ENCODE results near the gene GRAMD2B. TPM values are rescaled to one million over a fixed set of nuclear protein-coding genes. Genes with fewer than 3 reads are reported as not detected.

The GRAMD2B gene
- total and polyA plus RNA-seq, 2 donors, result 14.8 to 38.4 TPM

- DNase-seq (ENCODE audit: low read depth in 6 of 9, low spot score in 9 of 9), result no peak
Measured at GRCh38 chr5:126540631-126541030, 117.4 kb downstream of the GRAMD2B start.

GRCh38 chr5:126542441-126542840 is 119.2 kb downstream of the GRAMD2B start:
- DNase-seq (ENCODE audit: low read depth in 6 of 9, low spot score in 9 of 9), result no peak
- 70% methylated on average over 2 of the region's 2 CpGs for WGBS
- H3K9me3 ChIP-seq (ENCODE audit: control insufficient read depth in 2 of 2, insufficient read depth in 1 of 2, low read length in 1 of 2), result no peaks in the 10 kb centered on the region
- H3K27ac ChIP-seq (ENCODE audit: low read depth in 1 of 2, low read length in 1 of 2), result no peak overlapping the region
- H3K4me1 ChIP-seq (ENCODE audit: control insufficient read depth in 2 of 2, insufficient read depth in 2 of 2, low read length in 2 of 2), result no peaks in the 10 kb centered on the region
- no peak overlapping the region for H3K4me3 ChIP-seq (ENCODE audit: low read length in 2 of 2)
- H3K36me3 ChIP-seq (ENCODE audit: control insufficient read depth in 2 of 2, insufficient read depth in 2 of 2, low read length in 1 of 2), result peaks cover 0 to 2% of the 10 kb centered on the region in 2 donors
- no peaks in the 10 kb centered on the region for H3K27me3 ChIP-seq (ENCODE audit: control insufficient read depth in 2 of 2, insufficient read depth in 1 of 2, low read length in 1 of 2)

More at GRCh38 chr5:126540631-126541030, 117.4 kb downstream of the GRAMD2B start:
- Histone ChIP-seq H3K27me3 (ENCODE audit: control insufficient read depth in 2 of 2, insufficient read depth in 1 of 2, low read length in 1 of 2) (no peaks in the 10 kb centered on the region), H3K27ac (ENCODE audit: low read depth in 1 of 2, low read length in 1 of 2) (no peak overlapping the region), H3K4me1 (ENCODE audit: control insufficient read depth in 2 of 2, insufficient read depth in 2 of 2, low read length in 2 of 2) (no peaks in the 10 kb centered on the region), H3K9me3 (ENCODE audit: control insufficient read depth in 2 of 2, insufficient read depth in 1 of 2, low read length in 1 of 2) (no peaks in the 10 kb centered on the region), H3K36me3 (ENCODE audit: control insufficient read depth in 2 of 2, insufficient read depth in 2 of 2, low read length in 1 of 2) (no peaks in the 10 kb centered on the region), H3K4me3 (ENCODE audit: low read length in 2 of 2) (no peak overlapping the region)
- 95% methylated on average over 5 of the region's 5 CpGs for WGBS

DNA sequence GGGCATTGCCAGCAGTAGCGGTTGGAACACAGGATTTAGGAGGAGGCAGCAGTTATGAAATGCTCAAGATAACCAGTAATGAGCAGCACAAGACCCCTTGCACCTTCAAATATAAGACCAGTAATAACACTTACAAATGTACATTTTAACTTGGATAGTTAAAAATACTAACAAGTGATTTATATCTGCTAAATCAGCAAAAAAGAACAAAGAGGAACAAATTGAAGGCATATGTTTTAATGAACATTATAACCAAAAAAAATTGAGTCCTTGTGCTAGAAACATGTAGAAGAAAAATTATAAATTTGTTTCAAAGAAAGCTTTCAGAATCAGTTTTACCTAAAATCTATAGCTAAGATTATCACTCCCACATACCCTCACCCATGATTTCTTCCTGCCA is 119.8 kb downstream of the GRAMD2B start:
- H3K9me3 ChIP-seq (ENCODE audit: control insufficient read depth in 2 of 2, insufficient read depth in 1 of 2, low read length in 1 of 2), result no peaks in the 10 kb centered on the region
- DNase-seq (ENCODE audit: low read depth in 6 of 9, low spot score in 9 of 9), result no peak
- H3K27ac ChIP-seq (ENCODE audit: low read depth in 1 of 2, low read length in 1 of 2), result no peak overlapping the region
- peaks cover 0 to 3% of the 10 kb centered on the region in 2 donors for H3K36me3 ChIP-seq (ENCODE audit: control insufficient read depth in 2 of 2, insufficient read depth in 2 of 2, low read length in 1 of 2)
- H3K4me3 ChIP-seq (ENCODE audit: low read length in 2 of 2), result no peak overlapping the region
- H3K4me1 ChIP-seq (ENCODE audit: control insufficient read depth in 2 of 2, insufficient read depth in 2 of 2, low read length in 2 of 2), result no peaks in the 10 kb centered on the region
- WGBS, result 98% methylated on average over 1 of the region's 1 CpG
- H3K27me3 ChIP-seq (ENCODE audit: control insufficient read depth in 2 of 2, insufficient read depth in 1 of 2, low read length in 1 of 2), result no peaks in the 10 kb centered on the region

- H3K4me3 ChIP-seq (ENCODE audit: low read length in 2 of 2), result no peak overlapping the region
- peaks cover 0 to 5% of the 10 kb centered on the region in 2 donors for H3K36me3 ChIP-seq (ENCODE audit: control insufficient read depth in 2 of 2, insufficient read depth in 2 of 2, low read length in 1 of 2)
- no peak for DNase-seq (ENCODE audit: low read depth in 6 of 9, low spot score in 9 of 9)
- no peak overlapping the region for H3K27ac ChIP-seq (ENCODE audit: low read depth in 1 of 2, low read length in 1 of 2)
- 97% methylated on average over 2 of the region's 2 CpGs for WGBS
- no peaks in the 10 kb centered on the region for H3K27me3 ChIP-seq (ENCODE audit: control insufficient read depth in 2 of 2, insufficient read depth in 1 of 2, low read length in 1 of 2)
- H3K9me3 ChIP-seq (ENCODE audit: control insufficient read depth in 2 of 2, insufficient read depth in 1 of 2, low read length in 1 of 2), result no peaks in the 10 kb centered on the region
- H3K4me1 ChIP-seq (ENCODE audit: control insufficient read depth in 2 of 2, insufficient read depth in 2 of 2, low read length in 2 of 2), result no peaks in the 10 kb centered on the region
Measured at GRCh38 chr5:126543660-126544059, 120.5 kb downstream of the GRAMD2B start.

Other genes with a start within 250 kb of the GRAMD2B start
- gene ALDH7A1, start 171.8 kb downstream of the GRAMD2B start, total RNA-seq, result 12.3 TPM
- 29.9 TPM for gene ALDH7A1, start 171.8 kb downstream of the GRAMD2B start, polyA plus RNA-seq
- gene PHAX, start 177.5 kb downstream of the GRAMD2B start, total RNA-seq, result 42.2 TPM
- gene PHAX, start 177.5 kb downstream of the GRAMD2B start, polyA plus RNA-seq, result 28.2 TPM